Suppressor macrophage (primary cell): ENCODE results near the gene SEPHS2.

Experiments
- DNase-seq, 4 experiments: peaks; one replicate each; pipeline ENCODE4 v3.0.0-alpha.2; 2020 to 2022

Gene SEPHS2

GRCh38 chr16:30429678-30430427 is 15.8 kb downstream of the SEPHS2 start, which contains the start of gene DCTPP1:
Gene DCTPP1, minus strand, starts transcription at chr16:30430030. Its CDS starts 50 bp downstream, at chr16:30429980.
- peak; percentile 96 to 98 (median 98) for DNase-seq

- no peak for DNase-seq
These were observed 16.3 kb downstream of the SEPHS2 start for GRCh38 chr16:30429418-30429677.

DNA sequence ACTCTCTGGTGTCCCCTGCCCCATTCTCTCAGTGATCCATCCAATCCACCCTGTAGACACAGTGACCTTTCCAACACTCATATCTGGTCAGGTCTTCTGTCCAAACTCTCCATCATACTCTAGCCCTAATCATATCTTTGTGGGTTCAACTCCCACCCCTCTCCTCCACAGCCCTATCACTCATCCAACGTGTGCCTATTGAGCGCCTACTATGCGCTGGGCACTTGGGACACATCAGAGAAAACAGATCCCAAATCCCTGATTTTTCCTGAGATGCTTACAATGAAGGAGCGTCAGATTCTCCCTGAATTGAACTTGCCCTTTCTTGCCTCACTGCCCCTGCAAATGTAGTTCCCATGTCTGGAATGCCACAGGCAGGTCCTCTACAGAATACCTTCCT is 17.6 kb downstream of the SEPHS2 start:
- no peak for DNase-seq

DNA sequence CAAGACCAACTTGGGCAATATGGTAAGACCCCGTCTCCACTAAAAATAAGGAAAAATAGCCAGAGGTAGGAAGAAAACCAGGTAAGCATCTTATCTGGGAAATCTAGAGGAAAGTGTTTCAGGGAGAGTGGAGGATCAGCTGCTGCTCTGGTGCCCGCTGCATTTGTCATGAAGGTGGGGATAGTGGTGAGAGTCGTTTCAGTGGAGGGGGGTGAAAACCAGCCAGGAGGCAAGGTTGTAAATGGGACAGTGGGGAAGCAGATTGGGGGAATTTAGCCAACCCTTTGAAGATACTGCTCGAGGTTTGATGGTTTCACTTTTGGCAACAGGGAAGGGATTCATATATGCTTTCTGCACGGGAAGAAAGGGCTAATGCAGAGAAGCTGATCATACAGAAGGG is 24.7 kb downstream of the SEPHS2 start:
- DNase-seq: no peak

- no peak for DNase-seq
These were observed 27.1 kb downstream of the SEPHS2 start for GRCh38 chr16:30418350-30419181.

DNA sequence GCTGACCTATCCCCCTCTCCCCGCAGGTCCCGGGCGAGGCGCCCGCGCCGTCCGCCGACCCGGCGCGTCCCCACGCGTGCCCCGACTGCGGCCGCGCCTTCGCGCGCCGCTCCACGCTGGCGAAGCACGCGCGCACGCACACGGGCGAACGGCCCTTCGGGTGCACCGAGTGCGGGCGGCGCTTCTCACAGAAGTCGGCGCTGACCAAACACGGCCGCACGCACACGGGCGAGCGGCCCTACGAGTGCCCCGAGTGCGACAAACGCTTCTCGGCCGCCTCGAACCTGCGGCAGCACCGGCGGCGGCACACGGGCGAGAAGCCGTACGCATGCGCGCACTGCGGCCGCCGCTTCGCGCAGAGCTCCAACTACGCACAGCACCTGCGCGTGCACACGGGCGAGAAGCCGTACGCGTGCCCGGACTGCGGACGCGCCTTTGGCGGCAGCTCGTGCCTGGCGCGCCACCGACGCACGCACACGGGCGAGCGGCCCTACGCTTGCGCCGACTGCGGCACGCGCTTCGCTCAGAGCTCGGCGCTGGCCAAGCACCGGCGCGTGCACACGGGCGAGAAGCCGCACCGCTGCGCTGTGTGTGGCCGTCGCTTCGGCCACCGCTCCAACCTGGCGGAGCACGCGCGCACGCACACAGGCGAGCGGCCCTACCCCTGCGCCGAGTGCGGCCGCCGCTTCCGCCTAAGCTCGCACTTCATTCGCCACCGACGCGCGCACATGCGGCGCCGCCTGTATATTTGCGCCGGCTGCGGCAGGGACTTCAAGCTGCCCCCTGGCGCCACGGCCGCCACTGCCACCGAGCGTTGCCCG is 27.9 kb downstream of the SEPHS2 start:
- DNase-seq: peak; percentile 94 to 97 (median 96)

GRCh38 chr16:30416624-30417528 is 28.8 kb downstream of the SEPHS2 start:
- DNase-seq: no peak

- DNase-seq: no peak
These were observed 29.5 kb downstream of the SEPHS2 start for GRCh38 chr16:30416047-30416603.

GRCh38 chr16:30414159-30414558 is 31.5 kb downstream of the SEPHS2 start:
- DNase-seq: no peak

GRCh38 chr16:30413112-30413806 is 32.4 kb downstream of the SEPHS2 start:
- DNase-seq: no peak

DNA sequence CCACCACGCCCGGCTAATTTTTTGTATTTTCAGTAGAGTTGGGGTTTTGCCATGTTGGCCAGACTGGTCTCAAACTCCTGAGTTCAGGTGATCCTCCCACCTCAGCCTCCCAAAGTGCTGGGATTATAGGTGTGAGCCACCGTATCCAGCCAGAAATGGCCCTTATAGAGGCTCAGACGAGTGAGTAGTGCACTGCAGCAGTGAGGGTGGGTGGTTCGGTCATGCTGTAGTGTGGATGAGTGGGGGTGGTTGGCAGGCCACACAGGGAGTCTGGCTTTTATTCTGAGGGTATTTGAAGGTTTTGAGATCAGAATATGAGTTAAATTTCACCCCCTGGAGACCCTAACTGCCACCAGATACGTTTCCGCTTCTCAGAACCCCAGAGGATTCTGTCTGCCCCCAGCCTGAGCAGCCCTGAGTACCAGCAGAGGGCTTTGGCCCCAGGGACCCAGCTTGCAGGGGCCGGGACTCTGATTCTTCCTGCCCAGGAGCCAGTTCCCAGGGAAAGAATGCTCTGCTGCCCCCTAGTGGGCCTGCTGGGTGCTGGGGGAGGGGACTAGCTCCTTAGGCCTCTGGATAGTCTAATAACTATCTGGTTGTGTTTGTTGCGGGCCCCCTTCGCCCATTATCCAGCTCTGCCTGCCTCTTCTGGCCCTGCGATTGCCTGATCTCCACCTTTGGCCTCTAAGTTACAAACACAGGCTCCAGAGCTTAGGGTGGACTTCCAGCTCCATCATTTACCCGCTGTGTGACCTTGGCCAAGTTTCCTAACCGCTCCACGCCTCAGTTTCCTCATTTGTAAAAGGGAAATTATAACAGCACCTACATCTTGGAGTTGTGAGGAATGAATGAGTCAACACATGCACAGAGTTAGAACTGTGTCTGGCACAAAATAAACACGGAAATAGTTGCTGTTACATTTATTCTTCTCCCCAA is 36.3 kb downstream of the SEPHS2 start:
- peak; percentile 92 to 97 (median 95) for DNase-seq

DNA sequence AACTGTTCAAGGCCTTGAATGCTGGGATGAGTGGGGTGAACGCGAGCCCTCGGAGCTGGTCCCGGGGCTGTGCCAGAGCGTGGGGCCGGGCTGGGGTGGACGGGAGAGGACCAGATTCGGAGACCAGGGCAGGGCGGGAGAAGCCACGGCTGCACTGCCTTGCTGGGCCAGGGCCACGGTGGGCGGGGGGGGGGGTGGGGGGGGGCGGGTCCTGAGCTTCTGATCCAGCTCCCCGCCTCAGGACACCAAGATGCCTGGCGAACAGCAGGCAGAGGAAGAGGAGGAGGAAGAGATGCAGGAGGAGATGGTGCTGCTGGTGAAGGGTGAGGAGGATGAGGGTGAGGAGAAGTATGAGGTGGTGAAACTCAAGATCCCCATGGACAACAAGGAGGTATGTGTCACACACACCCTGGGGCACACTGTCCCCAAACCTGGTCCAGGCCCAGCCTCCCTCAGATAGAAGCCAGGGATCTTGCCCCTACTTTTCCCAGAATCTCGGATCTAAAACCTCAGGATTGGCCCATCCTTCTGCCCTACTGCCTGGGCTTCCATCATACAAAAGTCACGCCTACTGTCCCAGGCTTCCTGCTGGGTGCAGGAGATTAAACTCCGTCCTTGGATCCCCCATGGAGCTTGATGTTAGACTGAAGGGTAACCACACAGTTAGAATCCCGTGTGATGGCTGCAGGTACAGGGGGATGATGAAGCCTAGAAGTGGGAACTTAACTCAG is 37.7 kb downstream of the SEPHS2 start:
- DNase-seq: no peak

- DNase-seq: peak; percentile 84 to 95 (median 90)
These were observed 38.4 kb downstream of the SEPHS2 start, which contains the start of gene ZNF771 for GRCh38 chr16:30407102-30407803. Gene ZNF771, plus strand, starts transcription at chr16:30407606. Its CDS starts 448 bp downstream, at chr16:30408054.

- no peak for DNase-seq
These were observed 38.9 kb downstream of the SEPHS2 start for GRCh38 chr16:30406795-30407101.

DNA sequence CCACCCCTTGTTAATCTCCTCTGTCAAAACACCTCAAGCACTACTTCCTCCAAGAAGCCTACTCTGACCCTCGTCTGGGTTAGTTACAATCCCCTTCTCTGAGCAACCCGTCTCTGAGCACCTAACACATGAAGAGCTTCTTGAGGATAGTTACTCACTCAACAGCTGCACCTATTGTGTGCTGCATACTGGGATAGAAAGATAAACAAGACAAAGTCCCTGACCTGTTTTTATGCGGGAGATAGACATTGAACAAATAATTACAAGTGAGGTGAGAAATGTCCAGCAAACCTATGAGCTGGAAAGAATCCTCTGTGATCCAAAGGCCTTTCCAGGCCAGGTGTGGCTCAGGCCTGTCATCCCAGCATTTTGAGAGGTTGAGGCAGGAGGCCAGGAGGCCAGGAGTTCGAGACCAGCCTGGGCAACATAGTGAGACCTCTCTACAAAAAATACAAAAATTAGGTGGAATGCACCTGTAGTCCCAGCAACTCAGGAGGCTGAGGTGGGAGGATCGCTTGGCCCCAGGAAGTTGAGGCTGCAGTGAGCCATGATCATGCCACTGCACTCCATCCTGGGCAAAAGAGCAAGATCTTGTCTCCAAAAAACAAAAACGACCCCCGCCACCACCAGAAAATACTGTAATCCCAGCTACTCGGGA is 43.8 kb downstream of the SEPHS2 start:
- no peak for DNase-seq

DNA sequence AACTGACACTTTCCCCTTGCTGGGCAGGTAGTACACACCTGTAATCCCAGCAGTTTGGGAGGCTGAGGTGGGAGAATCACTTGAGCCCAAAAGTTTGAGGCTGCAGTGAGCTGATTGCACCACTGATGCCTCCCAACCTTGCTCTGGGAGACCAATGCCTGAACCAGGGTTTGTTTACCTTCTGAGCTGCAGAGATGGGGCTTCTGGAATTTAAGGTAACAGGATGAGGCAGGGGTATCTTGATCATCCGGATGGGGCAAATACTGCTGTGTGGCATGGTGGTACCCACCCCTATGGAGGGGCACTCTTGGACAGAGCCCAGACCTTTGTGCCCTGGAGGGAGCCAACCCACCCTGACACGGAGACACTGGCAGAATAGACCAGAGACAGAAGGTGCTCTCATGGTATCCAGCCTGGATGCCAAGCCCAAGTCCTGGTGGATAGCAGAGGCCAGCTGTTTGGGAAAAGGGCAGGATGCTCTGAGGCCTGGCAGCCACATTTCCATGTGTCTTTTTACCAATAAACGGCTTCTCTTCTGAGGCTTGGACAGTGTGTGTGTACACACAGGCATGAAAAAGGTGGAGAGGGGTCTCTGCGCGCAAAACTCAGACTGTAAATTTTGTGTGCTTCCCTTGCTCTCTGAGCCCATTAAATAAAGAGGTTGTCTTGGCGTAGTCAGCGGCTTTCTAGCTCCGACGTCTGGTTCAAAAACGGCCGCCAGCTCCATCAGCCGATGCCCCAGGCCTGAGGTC is 46.1 kb downstream of the SEPHS2 start:
- no peak for DNase-seq
